Epidermal melanocyte (primary cell): ENCODE measurements around the gene DHRS4.

Source experiments
- DNase-seq: peaks from one replicate; pipeline ENCODE4 v3.0.0; 2011; ENCODE audit warnings: low spot score; ENCODE audit not compliant: insufficient read length

The DHRS4 gene

GRCh38 chr14:23953464-23954278 lies at the start of gene DHRS4:
DHRS4 (plus strand) TSS chr14:23953770; CDS start chr14:23953789, 19 bp downstream.
- DNase-seq, result peak; percentile 60

GRCh38 chr14:23910101-23910875 lies 43.3 kb upstream of the DHRS4 start:
- peak; percentile 39 for DNase-seq

- DNase-seq, result no peak
These were observed 42.7 kb upstream of the DHRS4 start for GRCh38 chr14:23910876-23911210.

- no peak for DNase-seq
These were observed 38.0 kb upstream of the DHRS4 start for GRCh38 chr14:23915559-23915958.

- no peak for DNase-seq
These were observed 37.6 kb upstream of the DHRS4 start for GRCh38 chr14:23916004-23916403.

- no peak for DNase-seq
These were observed 37.1 kb upstream of the DHRS4 start for GRCh38 chr14:23916446-23916845.

GRCh38 chr14:23922545-23922944 lies 31.0 kb upstream of the DHRS4 start:
- DNase-seq, result no peak

GRCh38 chr14:23925523-23926075 lies 28.0 kb upstream of the DHRS4 start:
- no peak for DNase-seq

- DNase-seq, result no peak
These were observed 27.0 kb upstream of the DHRS4 start for GRCh38 chr14:23926543-23926942.

GRCh38 chr14:23929136-23929535 lies 24.4 kb upstream of the DHRS4 start:
- no peak for DNase-seq

GRCh38 chr14:23929822-23930294 lies 23.7 kb upstream of the DHRS4 start:
- DNase-seq, result peak; percentile 78

GRCh38 chr14:23930742-23931141 lies 22.8 kb upstream of the DHRS4 start:
- DNase-seq, result no peak

- no peak for DNase-seq
These were observed 21.8 kb upstream of the DHRS4 start for GRCh38 chr14:23931721-23932289.

- DNase-seq, result no peak
These were observed 20.9 kb upstream of the DHRS4 start for GRCh38 chr14:23932639-23933038.

- no peak for DNase-seq
These were observed 20.3 kb upstream of the DHRS4 start for GRCh38 chr14:23933108-23933741.

- no peak for DNase-seq
These were observed 19.8 kb upstream of the DHRS4 start for GRCh38 chr14:23933742-23934128.

GRCh38 chr14:23935158-23935557 lies 18.4 kb upstream of the DHRS4 start:
- DNase-seq, result no peak

GRCh38 chr14:23936084-23936829 lies 17.3 kb upstream of the DHRS4 start:
- no peak for DNase-seq

GRCh38 chr14:23937203-23937602 lies 16.4 kb upstream of the DHRS4 start:
- no peak for DNase-seq

GRCh38 chr14:23938823-23939222 lies 14.7 kb upstream of the DHRS4 start:
- DNase-seq, result no peak
